Right lobe of liver (tissue), 4 donors: ENCODE results near the gene NPLOC4.

Experiments used
- POLR2A ChIP-seq: fragments of 450-650 bp; IDR thresholded peaks from one replicate; pipeline ENCODE4 v1.6.1; 2017; ENCODE audit warnings: antibody characterized with exemption, mild to moderate bottlenecking
- TF ChIP-seq, protein P1 (sequence below), 4 donors: fragments of 200-600 bp in 3 of 4; fragments of 450-650 bp in 1 of 4; IDR thresholded peaks; one replicate each; pipeline versions ENCODE4 v1.5.1 to v1.8.0; 2016 to 2022; ENCODE audit warnings: antibody characterized with exemption in 4 of 4, mild to moderate bottlenecking in 2 of 4
- donor health status: DM: no; HTN: no; CAD: no.
- donor health status: DM: no; HTN: no; CAD: no.
- donor health status: DM: no; HTN: yes; CAD: no.

DNA sequence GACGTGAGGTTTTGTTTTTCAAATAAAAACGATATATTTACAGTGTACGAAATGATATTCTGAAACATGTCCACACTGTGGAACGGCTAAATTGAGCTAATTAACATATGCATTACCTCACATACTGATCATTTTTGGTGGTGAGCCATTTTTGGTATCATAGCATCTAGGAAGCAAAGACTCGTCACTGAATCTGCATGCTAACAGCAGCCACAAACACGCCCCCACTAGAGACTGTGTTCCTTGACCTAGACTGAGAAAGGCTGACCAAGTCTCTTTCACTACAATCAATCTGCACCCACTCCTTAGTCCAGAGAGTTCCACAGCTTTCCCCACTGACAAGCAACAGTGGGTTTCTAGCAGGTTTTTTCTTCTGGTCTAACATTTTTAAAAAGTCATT is 29.5 kb downstream of the NPLOC4 start:
- TF ChIP-seq, protein P1, sequence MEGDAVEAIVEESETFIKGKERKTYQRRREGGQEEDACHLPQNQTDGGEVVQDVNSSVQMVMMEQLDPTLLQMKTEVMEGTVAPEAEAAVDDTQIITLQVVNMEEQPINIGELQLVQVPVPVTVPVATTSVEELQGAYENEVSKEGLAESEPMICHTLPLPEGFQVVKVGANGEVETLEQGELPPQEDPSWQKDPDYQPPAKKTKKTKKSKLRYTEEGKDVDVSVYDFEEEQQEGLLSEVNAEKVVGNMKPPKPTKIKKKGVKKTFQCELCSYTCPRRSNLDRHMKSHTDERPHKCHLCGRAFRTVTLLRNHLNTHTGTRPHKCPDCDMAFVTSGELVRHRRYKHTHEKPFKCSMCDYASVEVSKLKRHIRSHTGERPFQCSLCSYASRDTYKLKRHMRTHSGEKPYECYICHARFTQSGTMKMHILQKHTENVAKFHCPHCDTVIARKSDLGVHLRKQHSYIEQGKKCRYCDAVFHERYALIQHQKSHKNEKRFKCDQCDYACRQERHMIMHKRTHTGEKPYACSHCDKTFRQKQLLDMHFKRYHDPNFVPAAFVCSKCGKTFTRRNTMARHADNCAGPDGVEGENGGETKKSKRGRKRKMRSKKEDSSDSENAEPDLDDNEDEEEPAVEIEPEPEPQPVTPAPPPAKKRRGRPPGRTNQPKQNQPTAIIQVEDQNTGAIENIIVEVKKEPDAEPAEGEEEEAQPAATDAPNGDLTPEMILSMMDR (IDR thresholded peaks at IDR 0.05) = no peak
- no peak for TF ChIP-seq POLR2A
